ENCODE results near the gene MARCHF9. TPM values are rescaled to one million over a fixed set of nuclear protein-coding genes. Genes with fewer than 3 reads are reported as not detected.

The MARCHF9 gene
- total RNA-seq, 1 donor from 2014 or later = 4.7 TPM

DNA sequence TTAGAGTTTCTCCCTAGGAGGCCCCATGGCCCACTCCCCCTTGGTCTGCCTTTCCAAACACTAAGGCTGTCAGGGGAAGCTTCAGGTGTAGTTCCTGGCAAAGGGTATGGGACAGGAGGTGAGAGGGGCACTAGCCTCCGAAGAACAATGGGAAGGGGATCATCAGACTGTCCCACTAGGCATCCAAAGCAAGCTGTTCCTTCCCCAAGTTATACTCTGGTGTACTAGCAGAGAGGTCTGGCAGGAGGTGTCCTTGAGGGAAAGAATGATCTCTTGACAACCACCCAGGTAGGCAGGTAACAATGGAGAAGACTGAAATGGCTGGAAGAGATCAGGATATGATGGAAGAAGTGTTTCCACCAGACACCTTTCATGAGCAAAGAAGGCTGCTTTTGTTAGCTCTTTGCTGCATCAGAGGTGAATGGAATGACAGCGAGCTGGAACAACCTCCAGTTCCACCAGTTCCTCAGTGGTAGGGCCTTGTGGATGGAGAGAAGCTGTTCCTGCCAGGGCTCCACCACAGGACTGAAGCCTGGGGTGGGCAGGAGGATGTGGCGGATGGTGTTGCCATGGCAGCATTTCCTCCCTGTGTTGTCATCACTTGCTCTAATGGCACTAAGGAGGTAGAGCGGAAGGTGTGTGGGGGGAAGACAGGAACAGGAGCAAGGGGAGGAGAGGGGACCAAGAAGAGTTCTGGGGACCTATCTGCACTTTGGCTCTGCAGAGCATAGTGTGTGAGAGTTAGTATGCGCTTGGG is 14.1 kb upstream of the MARCHF9 start:
- TF ChIP-seq, protein P1, sequence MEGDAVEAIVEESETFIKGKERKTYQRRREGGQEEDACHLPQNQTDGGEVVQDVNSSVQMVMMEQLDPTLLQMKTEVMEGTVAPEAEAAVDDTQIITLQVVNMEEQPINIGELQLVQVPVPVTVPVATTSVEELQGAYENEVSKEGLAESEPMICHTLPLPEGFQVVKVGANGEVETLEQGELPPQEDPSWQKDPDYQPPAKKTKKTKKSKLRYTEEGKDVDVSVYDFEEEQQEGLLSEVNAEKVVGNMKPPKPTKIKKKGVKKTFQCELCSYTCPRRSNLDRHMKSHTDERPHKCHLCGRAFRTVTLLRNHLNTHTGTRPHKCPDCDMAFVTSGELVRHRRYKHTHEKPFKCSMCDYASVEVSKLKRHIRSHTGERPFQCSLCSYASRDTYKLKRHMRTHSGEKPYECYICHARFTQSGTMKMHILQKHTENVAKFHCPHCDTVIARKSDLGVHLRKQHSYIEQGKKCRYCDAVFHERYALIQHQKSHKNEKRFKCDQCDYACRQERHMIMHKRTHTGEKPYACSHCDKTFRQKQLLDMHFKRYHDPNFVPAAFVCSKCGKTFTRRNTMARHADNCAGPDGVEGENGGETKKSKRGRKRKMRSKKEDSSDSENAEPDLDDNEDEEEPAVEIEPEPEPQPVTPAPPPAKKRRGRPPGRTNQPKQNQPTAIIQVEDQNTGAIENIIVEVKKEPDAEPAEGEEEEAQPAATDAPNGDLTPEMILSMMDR (conservative IDR thresholded peaks at IDR 0.05; ENCODE audit: low read depth, low read length) = no peak
- no peak overlapping the region for H3K4me3 ChIP-seq (ENCODE audit: low read depth, low read length)
- DNase-seq (ENCODE audit: low read depth) = no peak

DNA sequence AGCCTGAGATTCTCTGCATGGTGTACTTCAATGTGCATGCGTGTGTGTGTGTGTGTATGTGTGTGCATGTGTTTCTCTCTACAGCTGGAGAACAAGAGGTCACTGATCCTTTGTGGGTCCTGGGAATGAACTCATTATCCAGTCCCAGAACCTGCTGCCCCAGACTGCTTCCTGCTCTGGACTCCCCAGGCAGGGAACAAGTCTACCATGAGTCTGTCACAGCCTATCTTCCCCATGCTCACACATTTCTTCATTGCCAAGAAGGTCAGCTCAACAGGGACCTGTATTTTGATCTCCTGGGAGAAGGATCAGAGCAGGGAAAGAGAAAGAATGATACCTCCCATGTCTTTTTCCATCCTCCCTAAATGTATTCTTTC is 13.5 kb upstream of the MARCHF9 start:
- DNase-seq (ENCODE audit: low read depth) = no peak

GRCh38 chr12:57741844-57742738 is 12.8 kb upstream of the MARCHF9 start:
- DNase-seq (ENCODE audit: low read depth) = no peak
- H3K4me3 ChIP-seq (ENCODE audit: low read depth, low read length) = no peak overlapping the region
- TF ChIP-seq, protein P1 (conservative IDR thresholded peaks at IDR 0.05; ENCODE audit: low read depth, low read length) = no peak

More for the DNA sequence above, 13.5 kb upstream of the MARCHF9 start:
- TF ChIP-seq, protein P1 (conservative IDR thresholded peaks at IDR 0.05; ENCODE audit: low read depth, low read length) = no peak
- no peak overlapping the region for H3K4me3 ChIP-seq (ENCODE audit: low read depth, low read length)

DNA sequence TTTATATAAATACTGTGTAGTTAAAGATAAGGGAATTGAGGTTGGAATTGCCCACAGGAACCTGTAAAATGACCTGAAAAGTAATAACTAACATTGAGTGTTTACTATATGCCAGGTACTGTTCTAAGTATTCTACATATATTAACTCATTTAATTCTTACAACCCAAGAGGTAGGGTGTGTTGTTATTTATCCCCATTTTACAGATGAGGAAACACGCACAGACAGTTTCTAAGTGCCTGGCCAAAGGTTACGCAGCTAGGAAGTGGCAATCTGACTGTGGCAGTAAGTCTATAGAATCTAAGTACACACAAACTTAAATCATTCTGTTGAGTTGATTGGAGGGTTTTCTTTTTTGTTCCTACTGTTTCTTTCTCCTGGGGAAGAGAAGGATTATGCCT is 11.1 kb upstream of the MARCHF9 start:
- H3K4me3 ChIP-seq (ENCODE audit: low read depth, low read length) = peak overlapping the region; percentile 79
- TF ChIP-seq, protein P1 (conservative IDR thresholded peaks at IDR 0.05; ENCODE audit: low read depth, low read length) = no peak
- no peak for DNase-seq (ENCODE audit: low read depth)

DNA sequence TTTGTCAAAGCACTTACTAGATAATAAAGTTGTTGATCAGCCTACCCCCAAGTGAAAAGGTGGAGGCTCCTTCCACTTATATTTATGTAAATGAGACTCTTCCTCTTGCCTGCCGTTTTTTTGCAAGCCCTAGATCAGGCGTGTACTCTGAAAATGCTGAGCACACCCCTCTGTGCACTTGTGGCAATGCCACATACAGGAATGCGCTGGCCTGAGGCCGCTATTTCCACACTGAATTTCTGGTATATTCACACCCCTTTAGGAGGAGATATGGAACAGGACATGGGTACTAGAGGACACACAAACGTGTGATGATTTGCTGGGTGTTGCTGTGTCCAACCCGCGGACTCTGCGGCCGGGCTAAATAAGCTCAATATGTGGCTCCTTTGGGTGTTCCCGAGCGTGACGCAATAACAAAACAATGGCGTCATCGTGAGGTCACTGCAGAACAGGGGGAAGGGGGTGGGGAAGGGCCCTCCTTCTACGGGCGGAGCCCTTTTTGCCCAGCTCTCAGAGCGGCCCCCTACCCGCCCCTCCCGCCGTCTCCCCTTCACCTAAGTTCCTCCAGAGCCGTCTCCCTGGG is 10.6 kb upstream of the MARCHF9 start:
- DNase-seq (ENCODE audit: low read depth) = no peak
- H3K4me3 ChIP-seq (ENCODE audit: low read depth, low read length) = peak overlapping the region; percentile 79
- TF ChIP-seq, protein P1 (conservative IDR thresholded peaks at IDR 0.05; ENCODE audit: low read depth, low read length) = no peak

GRCh38 chr12:57744777-57745484 is 10.0 kb upstream of the MARCHF9 start, which contains the start of gene TSPAN31:
TSS of gene TSPAN31 (plus strand) at chr12:57745039. CDS start at chr12:57745155, 116 bp downstream.
- peak; percentile 93 for DNase-seq (ENCODE audit: low read depth)
- TF ChIP-seq, protein P1 (conservative IDR thresholded peaks at IDR 0.05; ENCODE audit: low read depth, low read length) = no peak
- peak within 1 kb of the TSS; percentile 79 for H3K4me3 ChIP-seq (ENCODE audit: low read depth, low read length)
